Measurements from ENCODE around the gene CPSF3. TPM values are rescaled to one million over a fixed set of nuclear protein-coding genes. Genes with fewer than 3 reads are reported as not detected.
A peak's percentile ranks its signal among the peaks of the same experiment; 100 is the strongest.

The CPSF3 gene
- total and polyA plus RNA-seq, 2 of the 13 experiments (the other 11 are each of a cell fraction or from before 2014, with no cell fraction given): 19.8 to 93.0 TPM

GRCh38 chr2:9380702-9381628, 42.5 kb upstream of the CPSF3 start (continued):
- TF ChIP-seq ZNF572 (CRISPR knock-in tag; IDR thresholded peaks at IDR 0.05): no peak
- 0 out of 2 replicates have a peak, but pooled peaks have one; percentile 48 for TF ChIP-seq ZNF784 (CRISPR knock-in tag; IDR thresholded peaks at IDR 0.05; ENCODE audit: borderline replicate concordance)
- no peak for TF ChIP-seq MAFK (conservative IDR thresholded peaks at IDR 0.05 in 1 of 2, IDR thresholded peaks at IDR 0.05 in 1 of 2; ENCODE audit: low read length in 2 of 2)
- TF ChIP-seq ZNF619 (CRISPR knock-in tag; IDR thresholded peaks at IDR 0.05): no peak
- peak; percentile 30; the same call in 1 of the 2 replicates for TF ChIP-seq ZNF362 (CRISPR knock-in tag; IDR thresholded peaks at IDR 0.05; ENCODE audit: borderline replicate concordance)
- no peak for TF ChIP-seq ZNF746 (CRISPR knock-in tag; IDR thresholded peaks at IDR 0.05)
- TF ChIP-seq ZBTB7B (CRISPR knock-in tag; IDR thresholded peaks at IDR 0.05): peak; percentile 90; the same call in 1 of the 2 replicates
- no peak for TF ChIP-seq GPBP1L1 (CRISPR knock-in tag; IDR thresholded peaks at IDR 0.05)
- TF ChIP-seq ZNF414 (CRISPR knock-in tag; IDR thresholded peaks at IDR 0.05): peak; percentile 73; the same call in 1 of the 2 replicates
- TF ChIP-seq TEAD3 (CRISPR knock-in tag; optimal IDR thresholded peaks at IDR 0.05; ENCODE audit: borderline replicate concordance): peak; percentile 61
- TF ChIP-seq IRF1 (CRISPR knock-in tag; IDR thresholded peaks at IDR 0.05; ENCODE audit: low read depth): no peak
- 0 out of 2 replicates have a peak, but pooled peaks have one; percentile 67 for TF ChIP-seq ISL2 (CRISPR knock-in tag; IDR thresholded peaks at IDR 0.05)
- no peak for TF ChIP-seq ZBTB8A (CRISPR knock-in tag; IDR thresholded peaks at IDR 0.05; ENCODE audit: borderline replicate concordance, low read depth)
- TF ChIP-seq ZNF563 (CRISPR knock-in tag; IDR thresholded peaks at IDR 0.05): no peak
- peak; percentile 86 for TF ChIP-seq FOXJ3 (CRISPR knock-in tag; IDR thresholded peaks at IDR 0.05; ENCODE audit: borderline replicate concordance)
- TF ChIP-seq KAT2B (IDR thresholded peaks at IDR 0.05; ENCODE audit: borderline replicate concordance, low read depth, low read length): no peak
- TF ChIP-seq ZNF768 (CRISPR knock-in tag; IDR thresholded peaks at IDR 0.05): 0 out of 2 replicates have a peak, but pooled peaks have one; percentile 8
- TF ChIP-seq HNRNPL (IDR thresholded peaks at IDR 0.05; ENCODE audit: low read depth, low read length): no peak
- no peak for TF ChIP-seq MED8 (CRISPR knock-in tag; IDR thresholded peaks at IDR 0.05; ENCODE audit: insufficient replicate concordance)
- TF ChIP-seq ELF3 (CRISPR knock-in tag; IDR thresholded peaks at IDR 0.05): peak; percentile 77; the same call in 1 of the 2 replicates
- TF ChIP-seq NFATC3 (CRISPR knock-in tag; IDR thresholded peaks at IDR 0.05): no peak
- TF ChIP-seq ZNF256 (CRISPR knock-in tag; conservative IDR thresholded peaks at IDR 0.05): no peak
- TF ChIP-seq ATF7-NPFF (CRISPR knock-in tag; IDR thresholded peaks at IDR 0.05; ENCODE audit: low read depth): 0 out of 2 replicates have a peak, but pooled peaks have one; percentile 10
